GM04503 (cell line): ENCODE data around the gene PILRA.
"Not testable (repeated sequence)": the region's sequence is repeated elsewhere in the genome, so short reads cannot be mapped to it uniquely, and the experiment has no call there.

ENCODE experiments used
- DNase-seq: peaks from one replicate; pipeline ENCODE4 v3.0.0-alpha.2; 2012; ENCODE audit warnings: low read depth

PILRA gene

GRCh38 chr7:100358027-100358856 lies 15.0 kb upstream of the PILRA start, which contains the start of gene PILRB:
Gene PILRB, plus strand, starts transcription at chr7:100358117. Its CDS starts 186 bp downstream, at chr7:100358303.
- DNase-seq, result no peak

GRCh38 chr7:100358857-100359212 lies 14.5 kb upstream of the PILRA start:
- no peak for DNase-seq

GRCh38 chr7:100360135-100360854 lies 13.0 kb upstream of the PILRA start:
- no peak for DNase-seq

GRCh38 chr7:100363098-100363497 lies 10.2 kb upstream of the PILRA start:
- no peak for DNase-seq

GRCh38 chr7:100363797-100364196 lies 9.5 kb upstream of the PILRA start:
- DNase-seq, result not testable (repeated sequence)

GRCh38 chr7:100364480-100364879 lies 8.8 kb upstream of the PILRA start:
- DNase-seq, result no peak

GRCh38 chr7:100365998-100366367 lies 7.3 kb upstream of the PILRA start:
- not testable (repeated sequence) for DNase-seq

GRCh38 chr7:100366411-100367250 lies 6.7 kb upstream of the PILRA start:
- no peak for DNase-seq

GRCh38 chr7:100367251-100367620 lies 6.1 kb upstream of the PILRA start:
- no peak for DNase-seq

- no peak for DNase-seq
Measured at GRCh38 chr7:100367676-100368613, 5.3 kb upstream of the PILRA start.

GRCh38 chr7:100369105-100369504 lies 4.2 kb upstream of the PILRA start:
- no peak for DNase-seq

GRCh38 chr7:100370303-100370702 lies 3.0 kb upstream of the PILRA start:
- DNase-seq, result no peak

- DNase-seq, result no peak
Measured at GRCh38 chr7:100370746-100371145, 2.5 kb upstream of the PILRA start.

- no peak for DNase-seq
Measured at GRCh38 chr7:100371561-100372171, 1.6 kb upstream of the PILRA start.

- DNase-seq, result peak; percentile 17
Measured at GRCh38 chr7:100372256-100372655, 1.0 kb upstream of the PILRA start.

GRCh38 chr7:100372694-100373093 lies 593 bp upstream of the PILRA start:
- no peak for DNase-seq

- DNase-seq, result not testable (repeated sequence)
Measured at GRCh38 chr7:100373870-100374598, 747 bp downstream of the PILRA start.

GRCh38 chr7:100374601-100375000 lies 1.3 kb downstream of the PILRA start:
- DNase-seq, result no peak

GRCh38 chr7:100376066-100376465 lies 2.8 kb downstream of the PILRA start:
- no peak for DNase-seq

GRCh38 chr7:100378114-100378755 lies 4.9 kb downstream of the PILRA start:
- peak; percentile 19 for DNase-seq
